Dendritic cell treated with granulocyte-macrophage colony-stimulating factor and Interleukin-4, amounts not matched to agents 40 ng/mL and 50 ng/mL, for 4 days (primary cell): Measurements from ENCODE around the gene CNTN5.

Experiments
- H3K27ac Mint-ChIP-seq: one replicate; pipeline ENCODE4 v1.8.0; 2022; ENCODE audit warnings: mild to moderate bottlenecking, mixed read lengths
- H3K27me3 Mint-ChIP-seq: one replicate; pipeline ENCODE4 v1.8.0; 2022; ENCODE audit warnings: mild to moderate bottlenecking, mixed read lengths
- H3K36me3 Mint-ChIP-seq: one replicate; pipeline ENCODE4 v1.8.0; 2022; ENCODE audit warnings: low read depth, mixed read lengths
- H3K4me1 Mint-ChIP-seq: one replicate; pipeline ENCODE4 v1.8.0; 2022; ENCODE audit warnings: low read depth, mixed read lengths
- H3K4me3 Mint-ChIP-seq: one replicate; pipeline ENCODE4 v1.8.0; 2022; ENCODE audit warnings: mild to moderate bottlenecking, moderate library complexity, mixed read lengths
- H3K9me3 Mint-ChIP-seq: one replicate; pipeline ENCODE4 v1.8.0; 2022; ENCODE audit warnings: mixed read lengths
- intact Hi-C: fragments of 100-400 bp; cut with micrococcal nuclease; formaldehyde crosslinking; loops from one replicate; pipeline ENCODE4 v1.15.0; 2022

Gene CNTN5

DNA sequence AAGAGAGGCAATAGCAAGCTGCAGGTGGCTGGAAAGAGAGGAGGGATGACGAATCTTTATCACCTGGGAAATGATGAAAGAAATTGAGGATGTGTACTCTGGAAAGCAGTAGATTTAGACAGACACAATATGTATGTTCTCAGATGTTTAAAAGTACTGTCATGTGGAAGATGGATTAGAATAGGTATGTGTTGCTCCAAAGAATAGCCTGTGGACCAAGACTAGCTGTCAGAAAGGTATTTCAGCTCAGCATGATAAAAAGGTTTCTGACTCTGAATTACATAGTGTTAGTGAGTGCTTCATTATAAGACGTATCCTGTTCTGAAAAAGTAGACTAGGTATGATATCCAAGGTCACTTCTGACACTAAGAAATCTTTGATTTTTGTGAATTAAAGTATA, 322.4 kb downstream of the CNTN5 start:
- peaks cover 14% of the 10 kb centered on the region for H3K9me3 Mint-ChIP-seq
- no peaks in the 10 kb centered on the region for H3K4me1 Mint-ChIP-seq
- no peaks in the 10 kb centered on the region for H3K36me3 Mint-ChIP-seq
- no peak overlapping the region for H3K4me3 Mint-ChIP-seq
- intact Hi-C loops = no loop called here
- no peak overlapping the region for H3K27ac Mint-ChIP-seq
- H3K27me3 Mint-ChIP-seq = no peaks in the 10 kb centered on the region

DNA sequence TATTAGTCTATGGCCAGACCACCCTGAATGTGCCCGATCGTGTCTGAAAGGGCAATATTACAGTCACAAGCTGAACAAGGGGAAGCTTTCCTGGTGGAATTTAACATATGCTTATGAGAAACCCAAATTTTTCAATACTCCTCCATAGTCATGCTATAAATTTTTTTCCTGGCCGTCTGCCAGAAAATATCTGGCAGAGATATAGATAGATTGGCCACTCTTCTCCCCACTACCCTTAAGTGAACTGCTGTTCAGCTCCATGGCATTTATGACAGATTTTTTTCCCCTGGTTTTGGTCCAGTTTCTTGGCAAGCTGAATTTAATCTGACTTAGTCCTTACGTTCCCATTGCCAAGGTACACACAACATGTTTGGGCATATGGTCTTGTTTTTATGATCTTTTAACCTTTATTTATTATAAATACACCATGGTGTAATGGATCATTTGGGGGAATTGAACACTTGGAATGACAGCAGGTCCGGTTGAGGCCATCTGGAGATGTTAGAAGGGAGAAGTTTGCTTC, 328.5 kb downstream of the CNTN5 start:
- H3K36me3 Mint-ChIP-seq = no peaks in the 10 kb centered on the region
- no peaks in the 10 kb centered on the region for H3K9me3 Mint-ChIP-seq
- no peak overlapping the region for H3K27ac Mint-ChIP-seq
- no peaks in the 10 kb centered on the region for H3K4me1 Mint-ChIP-seq
- no peaks in the 10 kb centered on the region for H3K27me3 Mint-ChIP-seq
- no peak overlapping the region for H3K4me3 Mint-ChIP-seq
- intact Hi-C loops = no loop called here

DNA sequence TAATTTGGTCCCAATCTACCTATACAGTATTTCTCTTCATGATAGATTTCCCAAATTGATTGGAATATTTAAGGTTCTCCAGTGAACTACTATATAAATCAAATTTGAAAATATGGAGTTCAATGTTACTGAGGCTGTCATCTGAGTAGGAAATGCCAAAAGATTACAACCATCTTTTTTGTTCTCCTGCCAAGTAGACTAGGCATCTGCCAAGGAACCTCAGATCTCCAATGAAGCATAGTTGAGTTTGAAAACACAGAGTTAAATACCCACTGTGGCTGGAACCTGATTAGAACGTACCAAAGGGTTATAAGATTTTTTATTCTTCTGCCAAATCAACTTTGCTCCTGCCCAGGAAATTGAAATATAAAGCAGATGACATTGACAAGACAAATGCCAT, 330.9 kb downstream of the CNTN5 start:
- Mint-ChIP-seq H3K27ac (no peak overlapping the region), H3K4me1 (no peaks in the 10 kb centered on the region)
- intact Hi-C loops = no loop called here

DNA sequence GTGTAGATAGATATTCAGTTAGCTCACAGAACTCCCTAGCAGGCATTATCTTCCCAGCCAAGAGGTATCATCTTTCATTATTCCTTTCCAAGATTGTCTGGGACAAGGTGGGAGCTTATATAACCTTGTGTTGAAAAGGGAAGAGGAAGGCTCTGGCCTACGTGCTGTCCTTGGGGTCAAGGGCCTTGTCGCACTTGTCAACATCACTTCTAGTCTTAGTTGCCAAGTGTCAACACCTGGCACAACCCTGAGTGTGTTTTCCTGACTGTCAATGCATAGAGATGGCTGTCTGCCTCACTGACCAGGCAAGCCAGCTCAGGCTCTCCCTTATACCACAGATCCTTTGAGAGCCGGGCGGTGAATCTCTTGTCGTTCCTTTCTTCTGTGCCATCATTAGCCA, 331.9 kb downstream of the CNTN5 start:
- Mint-ChIP-seq H3K27ac (no peak overlapping the region), H3K36me3 (no peaks in the 10 kb centered on the region), H3K27me3 (no peaks in the 10 kb centered on the region), H3K4me1 (no peaks in the 10 kb centered on the region), H3K4me3 (no peak overlapping the region), H3K9me3 (no peaks in the 10 kb centered on the region)
- intact Hi-C loops = no loop called here

More for the DNA sequence above, 330.9 kb downstream of the CNTN5 start:
- Mint-ChIP-seq H3K27me3 (no peaks in the 10 kb centered on the region), H3K4me3 (no peak overlapping the region), H3K9me3 (no peaks in the 10 kb centered on the region), H3K36me3 (no peaks in the 10 kb centered on the region)

- Mint-ChIP-seq H3K4me3 (no peak overlapping the region), H3K9me3 (no peaks in the 10 kb centered on the region), H3K27ac (no peak overlapping the region), H3K4me1 (no peaks in the 10 kb centered on the region), H3K36me3 (no peaks in the 10 kb centered on the region), H3K27me3 (no peaks in the 10 kb centered on the region)
- intact Hi-C loops = no loop called here
Observed at GRCh38 chr11:99366546-99366945, 345.8 kb downstream of the CNTN5 start.

DNA sequence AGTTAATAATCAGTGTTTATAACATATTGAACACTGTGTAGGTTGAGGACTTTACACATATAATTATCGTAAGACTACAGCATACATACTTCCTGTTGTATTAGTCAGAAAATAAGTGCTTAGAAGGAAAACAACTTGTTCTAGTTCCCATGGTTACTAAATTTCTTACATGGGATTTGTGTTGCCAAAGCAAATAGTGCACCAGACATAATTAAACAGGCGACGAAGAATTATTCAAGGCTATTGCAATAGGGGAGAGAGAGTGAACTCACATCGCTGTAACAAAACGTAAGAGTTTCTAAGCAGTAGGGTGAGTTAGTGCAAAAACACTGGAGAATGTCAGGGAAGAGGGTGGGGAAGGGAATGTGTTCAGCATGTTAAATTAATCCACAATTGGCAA, 347.8 kb downstream of the CNTN5 start:
- H3K36me3 Mint-ChIP-seq = no peaks in the 10 kb centered on the region
- H3K27me3 Mint-ChIP-seq = no peaks in the 10 kb centered on the region

DNA sequence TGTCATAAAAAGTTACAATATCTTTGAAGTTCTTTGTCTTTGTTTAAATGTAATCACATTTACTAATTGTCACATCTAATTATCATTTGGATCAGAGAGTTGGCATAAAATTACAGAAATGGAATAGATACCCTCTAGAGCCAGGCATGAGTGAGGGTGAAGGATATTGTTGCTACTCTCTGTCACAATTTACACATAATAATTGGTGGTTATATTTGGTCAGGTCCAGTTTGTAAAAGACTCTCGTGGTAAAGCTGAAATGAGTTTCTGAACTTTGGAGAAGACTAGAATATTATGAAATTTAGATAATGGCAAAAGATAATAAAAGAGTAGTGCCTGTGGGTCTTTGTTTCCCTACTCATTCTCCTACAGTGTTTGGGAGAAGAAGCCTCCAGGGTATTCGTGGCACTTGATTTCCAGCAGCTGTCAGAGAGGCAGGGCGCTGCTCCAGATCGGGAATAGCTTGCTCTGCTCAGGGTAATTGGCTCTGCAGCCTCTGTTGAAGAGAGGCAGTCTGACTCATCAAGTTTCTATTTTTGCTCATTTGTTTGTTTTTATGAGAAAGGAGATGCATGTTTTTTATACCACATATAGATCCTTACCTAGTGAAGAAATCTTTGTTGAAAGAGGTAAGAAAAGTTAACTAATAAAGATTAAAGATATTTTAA, 349.9 kb downstream of the CNTN5 start:
- H3K4me3 Mint-ChIP-seq = no peak overlapping the region

More for the DNA sequence above, 347.8 kb downstream of the CNTN5 start:
- Mint-ChIP-seq H3K4me3 (no peak overlapping the region), H3K27ac (no peak overlapping the region), H3K9me3 (no peaks in the 10 kb centered on the region), H3K4me1 (no peaks in the 10 kb centered on the region)
- intact Hi-C loops = no loop called here

GRCh38 chr11:99371257-99371656, 350.5 kb downstream of the CNTN5 start:
- Mint-ChIP-seq H3K36me3 (no peaks in the 10 kb centered on the region), H3K27ac (no peak overlapping the region), H3K4me1 (no peaks in the 10 kb centered on the region), H3K27me3 (no peaks in the 10 kb centered on the region), H3K4me3 (no peak overlapping the region), H3K9me3 (peaks cover 8% of the 10 kb centered on the region)
- intact Hi-C loops = no loop called here

More for the DNA sequence above, 349.9 kb downstream of the CNTN5 start:
- intact Hi-C loops = no loop called here
- Mint-ChIP-seq H3K4me1 (no peaks in the 10 kb centered on the region), H3K36me3 (no peaks in the 10 kb centered on the region), H3K27me3 (no peaks in the 10 kb centered on the region), H3K9me3 (peaks cover 8% of the 10 kb centered on the region), H3K27ac (no peak overlapping the region)

DNA sequence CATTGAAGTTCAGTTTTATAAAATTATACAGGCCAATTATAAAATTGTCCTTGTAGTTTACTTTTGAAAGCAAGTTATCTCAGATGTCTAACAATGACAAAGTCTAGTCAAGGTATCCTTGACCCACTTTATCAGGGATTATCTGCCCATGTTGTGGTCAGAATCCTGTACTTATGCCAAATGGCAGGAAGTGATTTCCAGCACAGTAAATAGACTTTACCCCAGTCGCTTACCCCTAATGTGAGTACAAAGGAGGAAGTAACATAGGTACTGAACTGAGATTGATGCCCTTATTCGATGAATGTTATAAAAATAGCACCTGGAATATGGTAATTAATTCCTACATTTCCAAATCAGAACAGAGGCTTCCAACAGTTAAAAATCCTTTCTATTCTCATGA, 355.7 kb downstream of the CNTN5 start:
- Mint-ChIP-seq H3K27me3 (no peaks in the 10 kb centered on the region), H3K36me3 (no peaks in the 10 kb centered on the region), H3K9me3 (peaks cover 8% of the 10 kb centered on the region), H3K4me3 (no peak overlapping the region), H3K4me1 (no peaks in the 10 kb centered on the region), H3K27ac (no peak overlapping the region)
- intact Hi-C loops = no loop called here

- Mint-ChIP-seq H3K4me1 (no peaks in the 10 kb centered on the region), H3K9me3 (peaks cover 8% of the 10 kb centered on the region), H3K27me3 (no peaks in the 10 kb centered on the region), H3K27ac (no peak overlapping the region), H3K36me3 (no peaks in the 10 kb centered on the region), H3K4me3 (no peak overlapping the region)
- intact Hi-C loops = no loop called here
Observed at GRCh38 chr11:99383648-99384245, 363.0 kb downstream of the CNTN5 start.

DNA sequence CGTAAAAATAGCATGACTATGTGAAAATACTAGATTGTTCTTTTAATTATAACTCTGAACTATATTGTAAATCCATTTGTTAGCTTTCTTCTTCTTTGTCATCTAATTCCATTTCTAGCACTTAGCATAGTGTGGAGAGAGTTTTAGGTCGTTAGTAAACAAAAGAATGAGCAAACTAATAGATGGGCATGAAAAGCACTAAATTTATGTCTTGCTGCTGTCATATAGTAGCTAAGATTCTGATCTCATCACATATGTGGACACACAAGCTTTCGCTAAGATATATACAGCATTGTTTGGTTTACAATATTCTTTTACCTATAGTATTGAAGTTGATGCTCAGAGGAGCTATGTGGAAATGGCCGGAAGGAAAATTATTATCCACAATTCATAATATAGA, 370.5 kb downstream of the CNTN5 start:
- no peaks in the 10 kb centered on the region for H3K27me3 Mint-ChIP-seq
- H3K36me3 Mint-ChIP-seq = no peaks in the 10 kb centered on the region
- intact Hi-C loops = no loop called here
- no peaks in the 10 kb centered on the region for H3K4me1 Mint-ChIP-seq
- no peak overlapping the region for H3K27ac Mint-ChIP-seq
- H3K9me3 Mint-ChIP-seq = peaks cover 8% of the 10 kb centered on the region
- H3K4me3 Mint-ChIP-seq = no peak overlapping the region

DNA sequence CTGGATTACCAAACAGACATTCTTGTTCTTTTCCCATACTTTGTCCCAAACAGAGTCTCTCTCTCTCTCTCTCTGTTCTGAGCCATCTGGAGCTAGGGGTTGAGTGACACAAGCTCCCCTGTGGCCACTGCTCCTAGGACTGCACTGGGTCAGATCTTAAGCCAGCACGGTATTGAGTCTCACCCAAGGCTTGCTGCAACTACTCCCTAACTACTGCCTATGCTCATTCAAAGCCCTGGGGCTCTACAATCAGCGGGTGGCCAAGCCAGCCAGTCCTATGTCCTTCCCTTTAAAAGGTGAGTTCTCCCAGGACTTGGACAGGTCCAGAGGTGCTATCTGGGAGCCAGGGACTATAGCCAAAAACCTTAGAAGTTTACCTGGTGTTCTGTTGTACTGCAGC, 385.6 kb downstream of the CNTN5 start:
- intact Hi-C loops = no loop called here
- H3K4me1 Mint-ChIP-seq = no peaks in the 10 kb centered on the region
- H3K27me3 Mint-ChIP-seq = no peaks in the 10 kb centered on the region
- no peak overlapping the region for H3K27ac Mint-ChIP-seq
- H3K9me3 Mint-ChIP-seq = peaks cover 30% of the 10 kb centered on the region
- H3K4me3 Mint-ChIP-seq = no peak overlapping the region
- no peaks in the 10 kb centered on the region for H3K36me3 Mint-ChIP-seq

- intact Hi-C loops = no loop called here
- Mint-ChIP-seq H3K9me3 (peaks cover 18% of the 10 kb centered on the region), H3K4me3 (no peak overlapping the region), H3K27me3 (no peaks in the 10 kb centered on the region), H3K4me1 (no peaks in the 10 kb centered on the region), H3K27ac (no peak overlapping the region), H3K36me3 (no peaks in the 10 kb centered on the region)
Observed at GRCh38 chr11:99410636-99411035, 389.9 kb downstream of the CNTN5 start.

GRCh38 chr11:99418927-99419720, 398.4 kb downstream of the CNTN5 start:
- H3K4me1 Mint-ChIP-seq = no peaks in the 10 kb centered on the region
- H3K36me3 Mint-ChIP-seq = no peaks in the 10 kb centered on the region
- H3K27ac Mint-ChIP-seq = no peak overlapping the region
- no peaks in the 10 kb centered on the region for H3K27me3 Mint-ChIP-seq
- peaks cover 9% of the 10 kb centered on the region for H3K9me3 Mint-ChIP-seq
- intact Hi-C loops = no loop called here
- no peak overlapping the region for H3K4me3 Mint-ChIP-seq
